Liver (tissue), 3 donors: ENCODE data around the gene RCAN3.

Experiments
- CTCF ChIP-seq: fragments of 150-350 bp; IDR thresholded peaks from 2 replicates; pipeline ENCODE4 v1.5.1; 2017; ENCODE audit warnings: improper control_type of control experiment, low read depth, low read length; ENCODE audit not compliant: missing input control
- JUND ChIP-seq, 2 donors: IDR thresholded peaks; 2 replicates each; pipeline ENCODE4 v1.6.1; 2016; ENCODE audit warnings: antibody characterized with exemption in 2 of 2
- TF ChIP-seq, protein P1 (sequence below): IDR thresholded peaks from 2 replicates; pipeline ENCODE4 v1.6.1; 2016; ENCODE audit warnings: antibody characterized with exemption
- donor health status: healthy.
- donor health status: healthy.

DNA sequence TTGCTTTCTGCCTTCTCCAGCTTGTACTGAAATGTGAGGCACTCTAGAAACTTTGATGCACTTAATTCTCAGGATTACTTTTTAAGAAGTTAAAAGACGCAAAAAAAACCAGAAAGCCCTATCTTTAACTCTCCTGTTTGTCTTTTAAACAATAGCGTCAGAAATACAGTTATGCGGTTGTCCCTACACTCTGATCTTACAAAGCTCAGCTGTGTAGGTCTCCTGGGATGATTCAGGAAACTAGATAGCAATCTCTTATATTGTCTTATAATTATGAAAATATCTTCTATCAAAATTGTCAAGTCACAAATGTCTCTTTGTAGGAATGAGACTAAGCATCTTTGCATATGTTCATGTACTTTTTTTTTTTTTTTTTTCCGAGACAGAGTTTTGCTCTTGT is 26.9 kb upstream of the RCAN3 start:
- TF ChIP-seq JUND (IDR thresholded peaks at IDR 0.05) (no peak), CTCF (no peak)
- TF ChIP-seq, protein P1, sequence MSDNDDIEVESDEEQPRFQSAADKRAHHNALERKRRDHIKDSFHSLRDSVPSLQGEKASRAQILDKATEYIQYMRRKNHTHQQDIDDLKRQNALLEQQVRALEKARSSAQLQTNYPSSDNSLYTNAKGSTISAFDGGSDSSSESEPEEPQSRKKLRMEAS = no peak
